IMR-90 (cell line): ENCODE data around the gene PLXNC1. TPM values are rescaled to one million over a fixed set of nuclear protein-coding genes. Genes with fewer than 3 reads are reported as not detected.

Experiments
- ATAC-seq: fragments of 200-7000 bp; cut with Tn5 transposase; 2 replicates; pipeline ENCODE4 v1.9.1; 2020; ENCODE audit warnings: low read depth, mild to moderate bottlenecking, moderate library complexity
- BruUV-seq: library from RNA; stranded (reverse); fragments of 400-500 nt; replicated peaks from 2 replicates; lab custom pipeline; 2021; lab: Mats Ljungman, UMichigan
- CTCF ChIA-PET: fragments of 300-600 bp; formaldehyde crosslinking; extraction: SDS; loops from one replicate; lab custom pipeline; 2021; ENCODE audit warnings: antibody characterized with exemption; lab: Yijun Ruan, JAX
- POLR2A ChIA-PET: fragments of 300-600 bp; sonication (Branson Sonifier 250); formaldehyde crosslinking; loops from one replicate; lab custom pipeline; 2022; ENCODE audit warnings: antibody characterized with exemption; ENCODE audit not compliant: unreplicated experiment; lab: Charles Lee
- DNase-seq: peaks from one replicate; pipeline ENCODE4 v3.0.0; 2013
- H2AFZ ChIP-seq: replicated peaks from 2 replicates; pipeline ENCODE3; 2013; ENCODE audit warnings: low read length, mild to moderate bottlenecking; ENCODE audit not compliant: poor library complexity
- H2AK5ac ChIP-seq: 2 replicates; pipeline ENCODE4 v1.6.1; 2013; ENCODE audit warnings: low read depth, low read length, inconsistent platforms
- H2AK9ac ChIP-seq: replicated peaks from 2 replicates; pipeline ENCODE3; 2013; ENCODE audit warnings: mild to moderate bottlenecking, low read depth, low read length, moderate library complexity; ENCODE audit not compliant: poor library complexity
- H2BK120ac ChIP-seq: 2 replicates; pipeline ENCODE4 v1.6.1; 2013; ENCODE audit warnings: low read depth, low read length, inconsistent platforms
- H2BK15ac ChIP-seq: 3 replicates; pipeline ENCODE4 v1.6.1; 2013; ENCODE audit warnings: low read depth, low read length, inconsistent platforms
- H2BK20ac ChIP-seq: 2 replicates; pipeline ENCODE4 v1.6.1; 2013; ENCODE audit warnings: low read depth, mild to moderate bottlenecking, inconsistent platforms, low read length, moderate library complexity
- H2BK5ac ChIP-seq: 2 replicates; pipeline ENCODE4 v1.6.1; 2013; ENCODE audit warnings: mild to moderate bottlenecking, low read depth, low read length, inconsistent platforms; ENCODE audit not compliant: poor library complexity, severe bottlenecking
- H3K14ac ChIP-seq: replicated peaks from 2 replicates; pipeline ENCODE4 v1.6.1; 2013; ENCODE audit warnings: low read depth, low read length, inconsistent platforms
- H3K18ac ChIP-seq: 2 replicates; pipeline ENCODE4 v1.6.1; 2013; ENCODE audit warnings: low read depth, low read length, control low read depth
- H3K23ac ChIP-seq: 2 replicates; pipeline ENCODE4 v1.6.1; 2013; ENCODE audit warnings: low read depth, low read length, inconsistent platforms
- H3K27ac ChIP-seq: 2 replicates; pipeline ENCODE4 v1.5.1; 2013; ENCODE audit warnings: mild to moderate bottlenecking, control low read depth, low read length; ENCODE audit not compliant: insufficient read depth
- H3K27me3 ChIP-seq: 2 replicates; pipeline ENCODE4 v1.6.1; 2013; ENCODE audit warnings: low read length; ENCODE audit not compliant: control insufficient read depth, insufficient read depth
- H3K36me3 ChIP-seq: 2 replicates; pipeline ENCODE4 v1.6.1; 2013; ENCODE audit warnings: low read length, mixed read lengths; ENCODE audit not compliant: control insufficient read depth, insufficient read depth
- H3K4ac ChIP-seq: 2 replicates; pipeline ENCODE4 v1.6.1; 2013; ENCODE audit warnings: low read depth, low read length, inconsistent platforms
- H3K4me1 ChIP-seq: 2 replicates; pipeline ENCODE4 v1.6.1; 2013; ENCODE audit warnings: low read length, mixed read lengths; ENCODE audit not compliant: control insufficient read depth, insufficient read depth
- H3K4me2 ChIP-seq: 2 replicates; pipeline ENCODE4 v1.6.1; 2013; ENCODE audit warnings: low read depth, mild to moderate bottlenecking, control low read depth, low read length, moderate library complexity
- H3K4me3 ChIP-seq: 2 replicates; pipeline ENCODE4 v1.5.1; 2013; ENCODE audit warnings: low read depth, mild to moderate bottlenecking, control low read depth, low read length, moderate library complexity; ENCODE audit not compliant: insufficient read depth
- H3K56ac ChIP-seq: 2 replicates; pipeline ENCODE4 v1.6.1; 2013; ENCODE audit warnings: low read length, inconsistent platforms; ENCODE audit not compliant: insufficient read depth; ENCODE audit errors: extremely low read depth
- H3K79me1 ChIP-seq, 2 experiments: 2 replicates each; pipeline ENCODE4 v1.6.1; 2013; ENCODE audit warnings: low read length in 2 of 2, inconsistent platforms in 1 of 2, low read depth in 1 of 2
- H3K9ac ChIP-seq: 2 replicates; pipeline ENCODE4 v1.6.1; 2013; ENCODE audit warnings: low read depth, low read length, control low read depth
- H3K9me1 ChIP-seq: 2 replicates; pipeline ENCODE4 v1.6.1; 2013; ENCODE audit warnings: low read length, inconsistent platforms; ENCODE audit not compliant: insufficient read depth
- H3K9me3 ChIP-seq: 2 replicates; pipeline ENCODE4 v1.6.1; 2013; ENCODE audit warnings: low read length; ENCODE audit not compliant: control insufficient read depth, insufficient read depth
- H4K20me1 ChIP-seq: 2 replicates; pipeline ENCODE4 v1.6.1; 2013; ENCODE audit warnings: low read length, inconsistent platforms; ENCODE audit not compliant: insufficient read depth
- H4K5ac ChIP-seq: 2 replicates; pipeline ENCODE4 v1.6.1; 2013; ENCODE audit warnings: mild to moderate bottlenecking, low read depth, low read length, control low read depth
- H4K8ac ChIP-seq, 2 experiments: 2 replicates each; pipeline ENCODE4 v1.6.1; 2013; ENCODE audit warnings: low read depth in 2 of 2, low read length in 2 of 2, control low read depth in 1 of 2, inconsistent platforms in 1 of 2
- H4K91ac ChIP-seq: 2 replicates; pipeline ENCODE4 v1.6.1; 2013; ENCODE audit warnings: low read depth, low read length, inconsistent platforms; ENCODE audit not compliant: insufficient read depth
- BHLHE40 ChIP-seq: fragments of 150-350 bp; IDR thresholded peaks from 2 replicates; pipeline ENCODE4 v1.6.1; 2016; ENCODE audit warnings: mild to moderate bottlenecking, low read depth, low read length
- CHD1 ChIP-seq: IDR thresholded peaks from 2 replicates; pipeline ENCODE4 v1.6.1; 2012; ENCODE audit warnings: low read depth, low read length, improper control_type of control experiment
- CTCF ChIP-seq: conservative IDR thresholded peaks from 2 replicates; pipeline ENCODE4 v1.5.1; 2012; ENCODE audit warnings: mild to moderate bottlenecking, low read depth, low read length, improper control_type of control experiment
- ELK1 ChIP-seq: fragments of 150-350 bp; IDR thresholded peaks from 2 replicates; pipeline ENCODE4 v1.6.1; 2016; ENCODE audit warnings: low read depth, mild to moderate bottlenecking, low read length, moderate library complexity, borderline replicate concordance
- MAFK ChIP-seq: IDR thresholded peaks from 2 replicates; pipeline ENCODE4 v1.6.1; 2012; ENCODE audit warnings: low read depth, low read length, improper control_type of control experiment
- MAZ ChIP-seq: IDR thresholded peaks from 2 replicates; pipeline ENCODE4 v1.6.1; 2012; ENCODE audit warnings: low read depth, mild to moderate bottlenecking, low read length, improper control_type of control experiment, moderate library complexity, borderline replicate concordance
- MXI1 ChIP-seq: IDR thresholded peaks from 2 replicates; pipeline ENCODE4 v1.6.1; 2012; ENCODE audit warnings: low read depth, mild to moderate bottlenecking, low read length, moderate library complexity, borderline replicate concordance
- NFE2L2 ChIP-seq: fragments of 150-350 bp; IDR thresholded peaks from 2 replicates; pipeline ENCODE4 v1.6.1; 2016; ENCODE audit warnings: low read depth, mild to moderate bottlenecking, low read length
- POLR2A ChIP-seq: IDR thresholded peaks from 2 replicates; pipeline ENCODE4 v1.6.1; 2012; ENCODE audit warnings: mild to moderate bottlenecking, low read depth, low read length
- RAD21 ChIP-seq: IDR thresholded peaks from 2 replicates; pipeline ENCODE4 v1.6.1; 2012; ENCODE audit warnings: low read length, improper control_type of control experiment
- RCOR1 ChIP-seq: IDR thresholded peaks from 2 replicates; pipeline ENCODE4 v1.6.1; 2012; ENCODE audit warnings: mild to moderate bottlenecking, low read length, improper control_type of control experiment; ENCODE audit not compliant: insufficient replicate concordance
- RFX5 ChIP-seq: IDR thresholded peaks from 2 replicates; pipeline ENCODE4 v1.8.0; 2012; ENCODE audit warnings: low read depth, mild to moderate bottlenecking, low read length, moderate library complexity
- SMC3 ChIP-seq: fragments of 150-350 bp; IDR thresholded peaks from 2 replicates; pipeline ENCODE4 v1.6.1; 2016; ENCODE audit warnings: low read depth, mild to moderate bottlenecking, antibody characterized with exemption, low read length, moderate library complexity
- USF2 ChIP-seq: fragments of 150-350 bp; IDR thresholded peaks from 2 replicates; pipeline ENCODE4 v1.6.1; 2017; ENCODE audit warnings: mild to moderate bottlenecking, antibody characterized with exemption, low read length, low read depth
- WGBS, 2 experiments: methylation state at CpG; one replicate each; pipeline versions ENCODE4 v1.1.5 to v1.1.7; 2013; ENCODE audit warnings: missing lambda C conversion rate in 2 of 2; ENCODE audit not compliant: insufficient read length in 1 of 2; ENCODE audit errors: extremely low coverage in 2 of 2; 5-methylcytosine and 5-hydroxymethylcytosine counted together
- dilution Hi-C: fragments of 300-500 bp; cut with HindIII; formaldehyde crosslinking; loops from one replicate; pipeline ENCODE4 v1.14.3; 2018; ENCODE audit warnings: low sequenced_read_pairs; ENCODE audit not compliant: unreplicated experiment
- in situ Hi-C: fragments of 300-500 bp; cut with MboI; formaldehyde crosslinking; loops from 3 replicates; pipeline ENCODE4 v1.14.3; 2019; ENCODE audit warnings: low sequenced_read_pairs, inconsistent platforms, mixed read lengths
- intact Hi-C: fragments of 100-400 bp; cut with micrococcal nuclease; formaldehyde crosslinking; loops from 2 replicates; pipeline ENCODE4 v1.10.0; 2022
- polyA plus RNA-seq, 3 experiments: library from polyadenylated mRNA; depleted of rRNA; stranded (reverse); fragments of >200 nt; gene quantifications; 2 replicates each; pipeline ENCODE4 v1.2.3, GENCODE V29; 2012; ENCODE audit warnings: low replicate concordance in 1 of 3
- total RNA-seq: library from RNA; depleted of rRNA; stranded (reverse); fragments of >200 nt; gene quantifications from 2 replicates; pipeline ENCODE4 v1.2.3, GENCODE V29; 2012

PLXNC1 gene
- total and polyA plus RNA-seq, 2 of the 4 experiments (the other 2 are of a cell fraction): 1.0 to 1.6 TPM

GRCh38 chr12:94297876-94298505 lies 149.6 kb downstream of the PLXNC1 start:
- DNase-seq (no peak), ATAC-seq (no peak)
- H3K4me2 ChIP-seq: no peak overlapping the region
- no peak overlapping the region for H3K9ac ChIP-seq
- ChIA-PET POLR2A (no interaction called here), CTCF (interaction anchor here (1.0 kb wide), 1 partner anchor 8 kb away, joined by 4 read pairs; no protein-coding TSS in a partner anchor)
- H3K23ac ChIP-seq: no peak overlapping the region
- peaks cover 4% of the 10 kb centered on the region; the same call in 1 of the 2 replicates for H3K4me1 ChIP-seq
- H3K18ac ChIP-seq: no peak overlapping the region; the same call in 1 of the 2 replicates
- no CpG with 5 or more reads among the region's 2 CpGs for WGBS, 2 experiments
- no peak overlapping the region for H2BK15ac ChIP-seq
- TF ChIP-seq RAD21 (no peak), BHLHE40 (no peak), RFX5 (no peak), CHD1 (no peak), RCOR1 (no peak), NFE2L2 (no peak), ELK1 (no peak), USF2 (no peak), POLR2A (no peak), MXI1 (no peak), MAFK (no peak), CTCF (no peak), SMC3 (no peak), MAZ (no peak)
- no peak overlapping the region for H4K8ac ChIP-seq
- H4K5ac ChIP-seq: no peak overlapping the region
- no peak overlapping the region for H2AK9ac ChIP-seq
- dilution Hi-C loops: no loop called here
- no peaks in the 10 kb centered on the region for H3K36me3 ChIP-seq
- in situ Hi-C loops: no loop called here
- no peak overlapping the region for H3K4me3 ChIP-seq
- H2BK5ac ChIP-seq: no peak overlapping the region
- H2AFZ ChIP-seq: no peak overlapping the region
- no peaks in the 10 kb centered on the region for H3K27me3 ChIP-seq
- H2BK20ac ChIP-seq: no peak overlapping the region
- H3K9me1 ChIP-seq: peaks cover 6% of the 10 kb centered on the region; the same call in 1 of the 2 replicates
- no peak overlapping the region for H3K56ac ChIP-seq
- no peak overlapping the region for H2AK5ac ChIP-seq
- intact Hi-C loops: no loop called here
- no peaks in the 10 kb centered on the region for H3K9me3 ChIP-seq
- no peak overlapping the region for H4K91ac ChIP-seq
- no peaks in the 10 kb centered on the region for H3K79me1 ChIP-seq
- H3K14ac ChIP-seq: no peak overlapping the region
- no peaks in the 10 kb centered on the region for H4K20me1 ChIP-seq
- H2BK120ac ChIP-seq: no peak overlapping the region
- H3K27ac ChIP-seq: no peak overlapping the region
- no peak overlapping the region for H3K4ac ChIP-seq
- no TSS peak for BruUV-seq
